Right ventricle myocardium inferior (tissue), 1 donor: ENCODE results near the gene ADAMTSL5. TPM values are rescaled to one million over a fixed set of nuclear protein-coding genes. Genes with fewer than 3 reads are reported as not detected.
"Not testable (repeated sequence)": the region's sequence is repeated elsewhere in the genome, so short reads cannot be mapped to it uniquely, and the experiment has no call there.

Source experiments
- ATAC-seq: fragments of 200-7000 bp; cut with Tn5 transposase; one replicate; pipeline ENCODE4 v1.9.1; 2020; ENCODE audit warnings: mild to moderate bottlenecking, moderate library complexity
- DNase-seq: peaks from one replicate; pipeline ENCODE4 v3.0.0; 2021; ENCODE audit errors: missing footprints
- intact Hi-C: fragments of 100-400 bp; cut with DNase I; formaldehyde crosslinking; loops from one replicate; pipeline ENCODE4 v1.11.0; 2022
- long read RNA-seq: library from polyadenylated mRNA; unstranded; transcript quantifications from one replicate; pipeline ENCODE4 v2.0.0, GENCODE V29; 2021
- total RNA-seq: library from RNA; stranded (reverse); fragmentation: NEBNext Ultra II Directional; extraction: Animal tissue kit (Norgen Biotek cat#: 25700); gene quantifications from one replicate; pipeline ENCODE4 v1.2.1, GENCODE V29; 2021
- donor health status: DM: no; HTN: yes; CAD: no; lungs with severe emphysema.

Gene ADAMTSL5, protein sequence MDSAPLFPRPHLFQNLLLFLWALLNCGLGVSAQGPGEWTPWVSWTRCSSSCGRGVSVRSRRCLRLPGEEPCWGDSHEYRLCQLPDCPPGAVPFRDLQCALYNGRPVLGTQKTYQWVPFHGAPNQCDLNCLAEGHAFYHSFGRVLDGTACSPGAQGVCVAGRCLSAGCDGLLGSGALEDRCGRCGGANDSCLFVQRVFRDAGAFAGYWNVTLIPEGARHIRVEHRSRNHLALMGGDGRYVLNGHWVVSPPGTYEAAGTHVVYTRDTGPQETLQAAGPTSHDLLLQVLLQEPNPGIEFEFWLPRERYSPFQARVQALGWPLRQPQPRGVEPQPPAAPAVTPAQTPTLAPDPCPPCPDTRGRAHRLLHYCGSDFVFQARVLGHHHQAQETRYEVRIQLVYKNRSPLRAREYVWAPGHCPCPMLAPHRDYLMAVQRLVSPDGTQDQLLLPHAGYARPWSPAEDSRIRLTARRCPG
- 22.9 TPM for total RNA-seq
- long read RNA-seq, partial matches to known transcripts, result 2 of 29 reads
- long read RNA-seq, other reads (novel, unspliced or antisense), result 27 of 29 reads

DNA sequence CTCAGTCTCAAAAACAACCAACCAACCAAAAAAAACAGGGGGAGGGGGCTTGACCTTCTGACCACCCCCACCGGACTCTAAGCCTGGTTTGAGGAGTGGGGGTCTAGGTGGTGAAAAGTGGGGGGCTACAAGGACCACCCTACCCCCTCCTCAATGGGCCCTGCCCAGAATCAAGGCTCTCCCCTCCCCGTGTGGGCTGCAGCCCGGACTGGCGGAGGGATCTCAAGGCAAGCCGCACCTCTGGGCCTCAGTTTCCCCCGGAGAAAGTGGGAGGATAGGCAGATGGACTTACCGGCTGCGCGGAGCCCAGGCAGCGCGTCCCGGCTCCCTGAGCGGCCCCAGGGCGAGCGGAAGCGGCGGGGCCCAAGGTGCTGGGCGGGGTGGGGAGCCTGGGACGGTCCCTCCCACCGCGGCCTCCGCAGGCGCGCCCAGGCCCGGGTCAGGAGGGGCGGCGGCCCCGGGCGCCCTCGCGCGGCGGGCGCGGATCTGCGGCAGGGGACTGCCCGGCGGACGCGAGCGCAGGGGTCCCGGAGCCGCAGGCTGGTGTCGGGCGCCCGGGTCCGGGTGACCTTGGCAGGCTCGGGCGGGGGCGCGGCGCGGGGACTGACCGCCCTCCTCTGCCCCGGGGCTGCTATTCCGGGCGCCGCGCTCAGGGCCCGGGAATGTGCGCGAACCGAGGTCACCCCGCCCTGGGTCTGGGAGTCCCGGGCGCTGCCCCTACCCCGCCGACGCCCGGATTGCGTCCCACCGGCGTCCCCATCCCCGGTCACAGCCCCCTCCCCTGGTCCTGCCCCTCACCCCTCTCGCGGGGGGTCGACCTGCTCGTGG lies at the start of gene ADAMTSL5:
Gene ADAMTSL5 (minus strand): TSS at position 349 of the 828 bp plus-strand sequence. CDS start 2,076 bp downstream, outside the sequence.
- ATAC-seq, result peak; percentile 69
- intact Hi-C loops, result loop anchor here (5.0 kb wide), 1 partner anchor 66 kb away; no protein-coding TSS in a partner anchor
- no peak for DNase-seq

DNA sequence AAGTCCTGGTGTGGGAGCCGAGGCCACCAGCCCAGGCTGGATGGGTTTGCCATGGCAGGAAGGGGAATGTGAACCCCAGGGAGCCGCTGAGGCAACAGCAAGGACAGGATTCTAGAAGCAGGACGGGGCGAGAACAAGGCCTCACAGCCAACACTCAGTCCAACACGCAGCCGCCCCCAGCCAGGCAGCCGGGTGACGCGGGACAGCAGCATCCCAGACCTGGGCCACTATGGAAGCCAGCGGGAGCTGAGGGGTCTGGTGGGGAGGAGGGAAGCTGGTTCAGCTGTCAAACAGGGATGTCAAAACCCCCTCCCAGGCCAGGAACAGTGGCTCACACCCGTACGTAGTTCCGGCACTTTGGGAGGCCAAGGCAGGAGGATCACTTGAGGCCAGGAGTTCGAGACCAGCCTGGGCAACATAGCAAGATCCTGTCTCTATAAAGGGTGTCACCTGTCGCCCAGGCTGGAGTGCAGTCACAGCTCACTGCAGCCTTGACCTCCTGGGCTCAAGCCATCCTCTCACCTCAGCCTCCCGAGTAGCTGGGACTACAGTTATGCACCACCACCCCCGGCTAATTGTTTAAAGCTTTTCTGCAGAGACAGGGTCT lies 48.5 kb upstream of the ADAMTSL5 start:
- intact Hi-C loops, result no loop called here
- DNase-seq (no peak), ATAC-seq (no peak)

DNA sequence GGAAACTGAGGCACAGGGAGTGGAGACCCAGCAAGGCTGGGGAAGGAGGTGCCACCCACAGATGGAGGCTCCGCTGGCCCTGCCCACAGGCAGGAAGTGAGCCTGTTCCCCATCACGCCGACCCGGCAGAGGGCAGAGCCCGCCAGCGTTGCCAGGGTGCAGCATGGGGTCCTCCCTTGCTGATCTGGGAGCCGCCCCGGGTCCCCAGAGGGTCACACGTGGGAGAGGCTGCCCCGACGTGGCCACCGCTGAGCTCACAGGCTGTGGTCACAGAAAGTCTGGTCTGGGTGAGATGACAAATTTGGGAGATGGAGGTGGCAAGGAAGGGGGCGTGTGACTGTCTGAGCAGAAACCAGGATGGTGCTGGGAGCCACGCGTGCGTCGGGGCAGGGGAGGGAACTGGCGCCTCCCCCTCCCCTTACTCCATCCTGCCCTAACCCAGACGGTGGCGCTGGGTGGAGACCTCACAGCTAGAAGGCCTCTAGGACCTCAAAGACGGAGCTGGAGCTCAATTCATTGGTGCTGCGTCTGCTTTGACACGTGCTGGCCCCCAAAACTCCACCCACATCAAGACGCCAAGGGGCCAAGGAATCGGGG lies 47.6 kb upstream of the ADAMTSL5 start:
- intact Hi-C loops, result no loop called here
- no peak for DNase-seq
- ATAC-seq, result no peak

DNA sequence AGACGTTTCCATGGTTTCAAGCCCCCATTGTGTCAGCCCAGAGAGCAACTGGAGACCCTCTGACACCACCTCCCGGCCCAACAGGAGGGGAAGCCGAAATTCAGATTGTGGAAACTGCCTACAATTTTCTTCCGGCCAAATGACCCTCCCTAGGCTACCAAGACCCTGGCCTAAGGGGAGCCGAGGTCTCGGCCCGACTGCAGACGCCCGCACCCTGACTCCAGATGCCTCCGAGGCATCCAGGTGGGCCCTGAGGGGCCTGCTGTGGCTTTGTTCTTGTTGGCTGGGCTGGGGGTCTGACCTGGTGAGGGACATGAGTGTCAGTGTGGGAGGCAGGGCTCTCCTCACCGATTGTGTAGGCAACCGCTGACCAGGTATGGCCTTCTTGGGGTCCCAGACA lies 45.7 kb upstream of the ADAMTSL5 start:
- intact Hi-C loops, result no loop called here
- ATAC-seq (no peak), DNase-seq (no peak)

DNA sequence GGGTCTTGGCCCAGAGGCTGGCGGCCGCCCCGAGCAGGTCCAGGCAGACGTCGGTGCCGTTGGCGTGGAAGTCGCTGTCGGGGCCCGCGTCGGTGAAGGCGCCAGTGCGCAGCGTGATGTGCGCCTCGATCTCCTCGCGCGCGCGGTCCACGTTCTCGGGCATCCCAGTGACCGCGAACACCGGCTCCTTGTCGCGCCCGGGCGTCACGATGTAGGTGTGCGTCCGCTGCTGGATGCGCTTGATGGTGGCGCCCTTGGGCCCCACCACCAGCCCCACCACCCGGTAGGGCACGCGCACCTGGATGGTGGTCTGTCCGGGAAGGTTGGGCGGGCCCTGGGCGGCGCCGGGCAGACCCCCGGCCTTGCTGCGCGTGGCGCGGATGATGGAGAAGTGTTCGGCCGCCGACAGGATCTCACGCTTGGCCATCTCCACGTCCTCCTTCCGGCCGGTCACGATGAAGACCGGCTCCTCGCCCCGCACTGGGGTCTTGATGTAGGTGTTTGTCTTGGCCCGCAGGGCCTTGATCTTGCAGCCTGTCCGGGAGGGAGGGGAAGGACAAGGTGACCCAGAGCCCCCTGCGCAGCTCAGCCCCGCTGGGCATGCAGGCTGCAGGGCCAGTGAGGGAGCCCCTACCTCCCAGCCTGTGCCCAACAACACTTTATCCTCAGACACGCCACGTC lies 43.7 kb upstream of the ADAMTSL5 start:
- DNase-seq, result no peak
- intact Hi-C loops, result no loop called here
- no peak for ATAC-seq

DNA sequence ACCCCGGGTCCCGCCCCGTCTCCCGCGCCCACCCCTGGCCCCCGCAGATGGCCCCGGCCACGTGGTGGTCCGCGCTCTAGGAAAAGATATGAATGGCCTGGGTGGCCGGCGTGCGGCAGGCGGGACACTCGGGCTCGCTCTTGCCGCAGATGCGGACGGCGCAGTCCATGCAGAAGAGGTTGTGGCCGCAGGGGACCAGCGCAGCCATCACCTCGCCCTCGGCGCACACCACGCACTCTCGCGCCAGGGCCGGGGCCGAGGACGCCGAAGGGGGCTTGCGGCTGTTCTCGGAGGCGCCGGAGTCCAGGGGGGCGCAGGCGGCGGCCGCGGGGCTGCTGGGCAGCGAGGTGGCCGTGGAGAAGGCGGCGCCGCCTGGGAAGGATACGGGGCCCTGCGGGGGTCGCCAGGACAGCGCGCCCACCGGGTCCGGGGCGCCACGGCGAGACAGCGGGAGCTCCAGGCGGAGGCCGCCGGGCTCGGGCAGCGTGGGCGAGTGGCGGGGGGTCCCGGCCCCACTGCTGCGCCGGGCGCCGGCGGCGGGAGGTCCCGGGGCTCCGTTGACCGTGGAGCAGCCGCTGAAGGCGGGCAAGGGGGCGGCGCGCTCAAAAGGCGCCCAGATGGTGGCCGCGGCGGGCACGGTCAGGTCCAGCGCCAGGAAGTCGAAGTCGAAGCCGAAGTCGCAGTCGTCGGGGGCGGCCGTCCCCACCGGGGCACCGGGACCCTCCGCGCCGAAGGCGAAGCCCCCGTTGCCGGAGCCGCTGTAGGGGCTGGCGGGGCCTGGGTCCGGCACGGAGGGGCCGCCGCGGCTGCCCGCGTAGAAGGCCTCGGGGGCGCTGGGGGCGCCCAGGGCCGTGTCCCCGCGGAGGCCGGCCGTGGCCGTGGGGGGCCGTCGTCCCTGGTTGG lies 42.9 kb upstream of the ADAMTSL5 start:
- DNase-seq, result no peak

DNA sequence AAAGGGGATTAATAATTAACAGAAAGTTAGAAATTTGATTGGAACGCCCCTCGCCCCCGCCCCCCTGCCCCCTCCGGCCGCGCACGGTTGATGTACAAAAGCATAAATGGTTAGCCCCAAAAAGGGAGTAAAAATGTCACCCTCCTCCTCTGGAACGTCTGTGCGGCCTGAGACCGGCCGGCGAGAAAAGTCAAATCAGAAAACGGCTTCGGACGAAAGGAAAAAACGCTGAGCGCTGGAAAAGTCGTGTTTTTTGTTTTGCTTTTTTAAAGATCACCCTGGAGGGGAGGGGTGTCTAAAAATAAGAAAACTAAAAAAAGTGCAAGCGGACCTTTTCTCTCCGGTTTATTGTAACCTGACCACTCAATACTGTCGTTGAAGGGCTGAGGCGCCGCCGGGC lies 42.1 kb upstream of the ADAMTSL5 start:
- DNase-seq (no peak), ATAC-seq (no peak)
- intact Hi-C loops, result no loop called here

More for the DNA sequence above, 42.9 kb upstream of the ADAMTSL5 start:
- ATAC-seq, result no peak
- intact Hi-C loops, result no loop called here

DNA sequence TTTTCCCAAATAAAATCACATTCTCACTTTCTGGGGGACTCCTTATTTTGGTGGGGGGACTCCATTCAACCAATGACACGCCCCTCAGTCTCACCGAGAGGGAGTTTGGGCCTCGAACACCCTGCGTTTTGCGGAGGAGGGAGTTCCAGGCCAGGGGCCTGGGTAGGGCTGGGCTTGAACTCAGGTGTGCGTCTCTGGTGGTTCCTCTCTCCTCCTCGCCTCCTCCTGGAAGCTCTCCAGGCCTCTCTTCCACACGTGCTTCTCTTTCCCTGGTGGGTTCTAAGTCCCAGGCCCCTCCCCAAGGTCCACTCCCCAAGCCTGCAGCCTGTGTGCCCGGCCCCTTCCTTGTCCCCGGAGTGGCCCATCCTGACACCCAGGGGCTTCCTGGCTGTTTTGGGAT lies 40.6 kb upstream of the ADAMTSL5 start:
- ATAC-seq (no peak), DNase-seq (no peak)
- intact Hi-C loops, result no loop called here

DNA sequence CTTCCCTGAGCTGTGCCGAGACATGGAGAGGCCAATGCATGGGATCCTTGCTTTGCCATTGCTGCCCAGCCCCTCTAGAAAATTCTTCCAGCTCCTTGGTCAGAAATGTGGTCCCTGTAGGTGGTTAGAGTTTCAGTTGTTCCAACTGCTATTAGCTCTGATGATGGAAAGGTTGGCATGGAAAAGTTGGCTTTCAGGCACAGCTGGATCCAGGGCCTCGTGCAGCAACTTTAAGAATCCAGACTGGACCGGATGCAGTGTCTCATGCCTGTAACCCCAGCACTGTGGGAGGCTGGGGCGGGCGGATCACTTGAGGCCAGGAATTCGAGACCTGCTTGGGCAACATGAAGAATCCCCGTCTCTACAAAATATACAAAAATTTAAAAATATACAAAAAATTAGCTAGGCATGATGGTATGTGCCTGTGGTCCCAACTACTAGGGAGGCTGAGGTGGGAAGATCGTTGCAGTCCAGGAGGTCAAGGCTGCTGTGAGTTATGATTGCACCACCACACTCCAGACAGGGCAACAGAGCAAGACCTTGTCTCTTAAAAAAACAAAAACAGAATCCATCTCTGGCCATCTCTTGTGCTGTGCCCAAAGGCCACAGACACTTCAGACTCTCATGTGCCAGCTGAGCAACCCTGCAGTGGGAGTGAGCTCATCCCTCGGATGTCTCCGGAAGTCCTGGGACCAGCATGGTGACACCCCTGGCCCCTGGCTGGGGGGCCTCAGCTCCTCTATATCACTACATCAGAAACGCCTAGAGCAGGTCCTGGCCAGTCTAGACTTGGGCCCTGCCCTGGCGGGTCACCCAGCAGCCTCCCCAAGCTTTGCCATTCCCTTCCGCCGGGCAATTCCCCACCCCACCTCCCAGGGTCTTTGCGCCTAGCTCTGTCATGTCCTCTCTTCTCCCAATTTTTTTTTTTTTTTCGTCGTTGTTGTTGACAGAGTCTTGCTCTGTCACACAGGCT lies 38.5 kb upstream of the ADAMTSL5 start:
- intact Hi-C loops, result no loop called here
- DNase-seq, result no peak
- ATAC-seq, result no peak

DNA sequence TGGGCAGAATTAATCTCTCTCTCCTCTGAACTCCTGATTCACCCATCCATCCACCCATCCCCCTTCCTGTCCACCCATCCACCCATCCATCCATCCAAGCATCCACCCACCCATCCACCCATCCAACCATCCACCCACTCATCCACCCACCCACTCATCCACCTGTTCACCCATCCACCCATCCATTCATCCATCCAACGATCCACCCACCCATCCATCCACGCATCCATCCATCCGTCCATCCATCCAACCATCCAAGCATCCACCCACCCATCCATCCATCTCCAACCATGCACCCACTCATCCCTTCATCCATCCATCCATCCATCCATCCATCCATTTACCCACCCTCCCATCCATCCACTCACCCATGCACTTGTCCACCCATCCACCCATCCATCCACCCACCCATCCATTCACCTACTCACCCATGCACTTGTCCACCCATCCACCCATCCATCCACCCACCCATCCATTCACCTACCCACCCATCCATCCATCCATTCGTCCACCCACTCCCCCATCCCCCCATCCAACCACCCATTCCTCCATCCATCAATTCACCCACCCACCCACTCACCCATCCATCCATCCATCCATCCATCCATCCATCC lies 36.6 kb upstream of the ADAMTSL5 start:
- intact Hi-C loops, result no loop called here
- ATAC-seq, result no peak
- no peak for DNase-seq

DNA sequence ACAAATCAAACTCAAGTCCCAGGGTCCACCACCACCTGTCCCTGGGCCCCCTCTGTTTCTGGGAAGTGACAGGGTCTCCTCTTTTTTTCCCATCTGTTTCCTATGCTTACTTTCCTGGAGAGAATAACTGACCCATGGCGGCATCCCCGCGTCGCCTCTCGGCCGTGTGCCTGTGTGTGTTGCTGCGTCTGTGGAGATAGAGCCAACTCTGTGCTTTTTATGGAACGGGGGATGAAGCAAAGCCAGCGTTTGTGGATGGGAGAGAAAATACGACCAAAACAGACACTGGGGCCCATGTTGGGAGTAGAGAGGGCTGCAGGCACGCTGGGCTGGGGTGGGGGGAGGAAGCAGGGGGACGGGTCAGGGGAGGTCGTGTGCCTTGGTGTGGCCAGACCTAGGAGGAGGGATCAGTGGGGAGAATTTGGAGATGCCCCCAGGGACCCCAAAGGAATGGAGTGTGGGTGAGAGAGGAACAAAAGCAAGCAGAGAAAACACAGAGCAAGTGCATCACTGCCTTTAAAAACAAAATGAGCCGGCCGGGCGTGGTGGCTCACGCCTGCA lies 27.6 kb upstream of the ADAMTSL5 start:
- intact Hi-C loops, result no loop called here
- DNase-seq (no peak), ATAC-seq (peak; percentile 72)

DNA sequence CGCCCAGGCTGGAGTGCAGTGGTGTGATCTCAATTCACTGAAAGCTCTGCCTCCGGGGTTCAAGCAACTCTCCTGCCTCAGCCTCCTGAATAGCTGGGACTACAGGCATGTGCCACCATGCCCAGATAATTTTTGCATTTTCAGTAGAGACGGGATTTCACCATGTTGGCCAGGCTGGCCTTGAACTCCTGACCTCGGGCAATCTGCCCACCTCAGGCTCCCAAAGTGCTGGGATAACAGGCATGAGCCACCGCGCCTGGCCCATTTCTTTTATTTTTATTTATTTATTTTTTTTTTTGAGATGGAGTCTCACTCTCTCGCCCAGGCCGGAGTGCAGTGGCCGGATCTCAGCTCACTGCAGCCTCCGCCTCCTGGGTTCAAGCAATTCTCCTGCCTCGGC lies 26.9 kb upstream of the ADAMTSL5 start:
- ATAC-seq, DNase-seq, intact Hi-C loops: not testable (repeated sequence)

DNA sequence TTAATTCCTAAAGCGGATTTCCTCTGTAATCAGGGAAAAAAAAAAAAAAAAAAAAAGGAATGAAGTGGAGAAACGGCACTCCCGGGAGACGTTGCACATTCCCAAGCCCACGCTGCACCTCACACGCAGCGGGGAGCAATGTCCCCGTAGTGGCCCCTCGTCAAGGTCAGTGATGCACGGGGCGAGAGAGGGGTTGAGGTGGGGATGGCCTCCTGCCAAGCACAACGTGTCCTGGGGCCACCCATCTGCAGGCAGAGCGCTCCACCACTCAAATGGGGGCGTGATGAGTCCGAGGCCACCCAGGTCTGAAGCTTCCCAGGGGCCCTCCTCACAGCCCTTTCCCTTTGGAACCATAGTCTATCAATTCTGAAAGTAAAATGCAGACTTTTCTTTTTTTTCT lies 26.2 kb upstream of the ADAMTSL5 start:
- DNase-seq, result no peak
- no peak for ATAC-seq
- intact Hi-C loops, result no loop called here

DNA sequence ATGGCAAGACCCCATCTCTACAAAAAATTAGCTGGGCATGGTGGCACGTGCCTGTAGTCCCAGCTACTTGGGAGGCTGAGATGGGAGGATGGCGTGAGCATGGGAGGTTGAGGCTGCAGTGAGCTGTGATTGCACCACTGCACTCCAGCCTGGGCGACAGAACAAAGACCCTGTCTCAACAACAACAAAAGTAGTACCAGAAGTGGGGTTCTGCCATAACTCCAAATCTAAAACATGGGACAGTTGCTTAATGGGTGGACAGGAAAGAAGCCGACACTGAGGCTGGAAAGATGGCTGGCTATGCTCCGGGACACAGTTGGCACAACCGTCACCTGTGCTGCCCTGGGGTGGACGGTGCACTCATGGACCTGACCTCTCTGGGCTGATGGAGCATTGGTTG lies 22.9 kb upstream of the ADAMTSL5 start:
- DNase-seq, ATAC-seq, intact Hi-C loops: not testable (repeated sequence)

DNA sequence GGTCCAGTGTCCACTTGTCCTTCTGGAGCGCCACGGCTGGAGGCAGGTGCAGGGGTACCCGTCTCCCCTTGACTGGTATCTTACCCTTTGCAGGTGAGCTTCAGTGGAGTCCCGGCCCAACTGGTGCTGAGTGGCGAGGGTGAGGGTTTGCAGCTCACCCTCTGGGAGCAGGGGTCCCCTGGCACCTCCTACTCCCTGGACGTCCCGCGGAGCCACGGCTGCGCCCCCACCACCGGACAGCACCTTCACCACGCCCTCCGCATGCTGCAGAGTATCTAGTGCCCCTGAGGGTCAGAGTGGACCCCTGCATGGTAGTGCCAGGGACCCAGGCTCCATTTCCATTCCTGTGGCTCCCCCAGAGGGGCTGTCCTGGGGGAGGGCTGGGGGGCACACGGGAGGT lies 22.2 kb upstream of the ADAMTSL5 start:
- no peak for DNase-seq
- intact Hi-C loops, result no loop called here
- no peak for ATAC-seq
